Measurements from ENCODE around the gene RNF38. TPM values are rescaled to one million over a fixed set of nuclear protein-coding genes. Genes with fewer than 3 reads are reported as not detected.

Gene RNF38
- polyA plus RNA-seq, 3 donors = 11.3 to 33.2 (median 13.6) TPM

GRCh38 chr9:36292641-36293040 lies 107.4 kb downstream of the RNF38 start:
- Histone ChIP-seq H3K4me2 (replicated peaks; ENCODE audit: extremely low read depth, low read length, poor library complexity, severe bottlenecking) (no peak overlapping the region), H4K20me1 (ENCODE audit: insufficient read depth, low read length) (no peaks in the 10 kb centered on the region), H3K27me3 (ENCODE audit: control insufficient read depth in 2 of 2, insufficient read depth in 2 of 2, low read length in 2 of 2) (no peaks in the 10 kb centered on the region), H3K4me1 (ENCODE audit: control insufficient read depth in 1 of 2, insufficient read depth in 2 of 2, low read length in 2 of 2) (no peaks in the 10 kb centered on the region), H3K79me2 (ENCODE audit: insufficient read depth, low read length) (no peaks in the 10 kb centered on the region), H3K9me3 (replicated peaks in 1 of 2; ENCODE audit: control insufficient read depth in 1 of 2, insufficient read depth in 1 of 2, low read length in 2 of 2) (no peaks in the 10 kb centered on the region), H3K9ac (ENCODE audit: insufficient read depth, low read length, poor library complexity, severe bottlenecking) (no peak overlapping the region), H2AFZ (ENCODE audit: insufficient read depth, low read depth, low read length, poor library complexity, severe bottlenecking) (no peak overlapping the region), H3K4me3 (replicated peaks in 1 of 3; ENCODE audit: low read depth in 2 of 3, low read length in 3 of 3) (no peak overlapping the region), H3K36me3 (replicated peaks in 1 of 2; ENCODE audit: control insufficient read depth in 1 of 2, insufficient read depth in 2 of 2, low read length in 2 of 2) (no peaks in the 10 kb centered on the region), H3K27ac (ENCODE audit: low read depth in 1 of 2, low read length in 2 of 2) (no peak overlapping the region)
- Mint-ChIP-seq H3K36me3 (no peaks in the 10 kb centered on the region), H3K9me3 (no peaks in the 10 kb centered on the region), H3K27me3 (ENCODE audit: low read depth in 3 of 3) (peaks cover 0 to 1% (median 0%) of the 10 kb centered on the region in 3 donors), H3K4me3 (no peak overlapping the region), H3K4me1 (no peaks in the 10 kb centered on the region), H3K27ac (peak overlapping the region in 1 of 7 donors; percentile 31)
- intact Hi-C loops (cut with micrococcal nuclease) = no loop called here
- no peak for DNase-seq
- TF ChIP-seq CTCF (IDR thresholded peaks at IDR 0.05) = no peak
- 96% methylated on average over 12 of the region's 12 CpGs for WGBS (ENCODE audit: insufficient coverage)

- no peaks in the 10 kb centered on the region for H3K27me3 ChIP-seq (ENCODE audit: control insufficient read depth in 2 of 2, insufficient read depth in 2 of 2, low read length in 2 of 2)
- no peaks in the 10 kb centered on the region for H3K36me3 ChIP-seq (replicated peaks in 1 of 2; ENCODE audit: control insufficient read depth in 1 of 2, insufficient read depth in 2 of 2, low read length in 2 of 2)
- DNase-seq = no peak
- H3K9me3 ChIP-seq (replicated peaks in 1 of 2; ENCODE audit: control insufficient read depth in 1 of 2, insufficient read depth in 1 of 2, low read length in 2 of 2) = no peaks in the 10 kb centered on the region
- WGBS (ENCODE audit: insufficient coverage) = 100% methylated on average over 2 of the region's 3 CpGs
- Mint-ChIP-seq H3K27me3 (ENCODE audit: low read depth in 3 of 3) (no peaks in the 10 kb centered on the region), H3K4me1 (no peaks in the 10 kb centered on the region), H3K4me3 (no peak overlapping the region), H3K27ac (peak overlapping the region in 1 of 7 donors; percentile 60), H3K36me3 (no peaks in the 10 kb centered on the region), H3K9me3 (no peaks in the 10 kb centered on the region)
- no peak overlapping the region for H3K27ac ChIP-seq (ENCODE audit: low read depth in 1 of 2, low read length in 2 of 2)
- no peak overlapping the region for H3K4me2 ChIP-seq (replicated peaks; ENCODE audit: extremely low read depth, low read length, poor library complexity, severe bottlenecking)
- no peak for TF ChIP-seq CTCF (IDR thresholded peaks at IDR 0.05)
- H3K9ac ChIP-seq (ENCODE audit: insufficient read depth, low read length, poor library complexity, severe bottlenecking) = no peak overlapping the region
- no peak overlapping the region for H3K4me3 ChIP-seq (replicated peaks in 1 of 3; ENCODE audit: low read depth in 2 of 3, low read length in 3 of 3)
- no peaks in the 10 kb centered on the region for H3K4me1 ChIP-seq (ENCODE audit: control insufficient read depth in 1 of 2, insufficient read depth in 2 of 2, low read length in 2 of 2)
- H2AFZ ChIP-seq (ENCODE audit: insufficient read depth, low read depth, low read length, poor library complexity, severe bottlenecking) = no peak overlapping the region
- H3K79me2 ChIP-seq (ENCODE audit: insufficient read depth, low read length) = no peaks in the 10 kb centered on the region
- no peaks in the 10 kb centered on the region for H4K20me1 ChIP-seq (ENCODE audit: insufficient read depth, low read length)
- intact Hi-C loops (cut with micrococcal nuclease) = no loop called here
Observed at GRCh38 chr9:36290996-36291395, 109.1 kb downstream of the RNF38 start.

All from CD14-positive monocyte (primary cell).